Muscle of leg (tissue), 11 donors: ENCODE measurements around the gene RHOA. TPM values are rescaled to one million over a fixed set of nuclear protein-coding genes. Genes with fewer than 3 reads are reported as not detected.
A peak's percentile ranks its signal among the peaks of the same experiment; 100 is the strongest.
"Not testable (repeated sequence)": the region's sequence is repeated elsewhere in the genome, so short reads cannot be mapped to it uniquely, and the experiment has no call there.

Experiments
- DNase-seq: peaks from one replicate; pipeline ENCODE4 v3.0.0; 2013
- H3K27ac ChIP-seq: one replicate; pipeline ENCODE4 v1.5.1; 2013; ENCODE audit warnings: mild to moderate bottlenecking, low read length, control low read depth
- H3K27me3 ChIP-seq: one replicate; pipeline ENCODE4 v1.6.1; 2013; ENCODE audit warnings: low read length; ENCODE audit not compliant: control insufficient read depth, insufficient read depth
- H3K36me3 ChIP-seq: one replicate; pipeline ENCODE4 v1.6.1; 2013; ENCODE audit warnings: low read length; ENCODE audit not compliant: control insufficient read depth, insufficient read depth
- H3K4me1 ChIP-seq: one replicate; pipeline ENCODE4 v1.6.1; 2013; ENCODE audit warnings: low read length; ENCODE audit not compliant: control insufficient read depth, insufficient read depth
- H3K4me3 ChIP-seq: one replicate; pipeline ENCODE4 v1.5.1; 2013; ENCODE audit warnings: low read length, control low read depth
- H3K9me3 ChIP-seq: replicated peaks from 2 replicates; pipeline ENCODE4 v1.6.1; 2013; ENCODE audit warnings: low read depth, low read length; ENCODE audit not compliant: control insufficient read depth
- WGBS: methylation state at CpG from one replicate; pipeline ENCODE4 v1.1.5; 2013; ENCODE audit warnings: missing lambda C conversion rate; ENCODE audit not compliant: insufficient coverage; 5-methylcytosine and 5-hydroxymethylcytosine counted together
- polyA plus RNA-seq, 8 donors: library from polyadenylated mRNA; unstranded; fragments of 120-200 nt; gene quantifications; one replicate each; pipeline versions ENCODE4 v1.2.1 to v1.2.3, GENCODE V29; 2013; ENCODE audit warnings: inconsistent platforms in 1 of 8, low replicate concordance in 1 of 8; ENCODE audit not compliant: insufficient read length in 8 of 8, insufficient read depth in 1 of 8
- total RNA-seq: library from RNA; stranded (reverse); fragments of 120-200 nt; gene quantifications from one replicate; pipeline ENCODE4 v1.2.4, GENCODE V29; 2013

Gene RHOA
- total and polyA plus RNA-seq, 9 donors = 217 to 558 (median 456) TPM

DNA sequence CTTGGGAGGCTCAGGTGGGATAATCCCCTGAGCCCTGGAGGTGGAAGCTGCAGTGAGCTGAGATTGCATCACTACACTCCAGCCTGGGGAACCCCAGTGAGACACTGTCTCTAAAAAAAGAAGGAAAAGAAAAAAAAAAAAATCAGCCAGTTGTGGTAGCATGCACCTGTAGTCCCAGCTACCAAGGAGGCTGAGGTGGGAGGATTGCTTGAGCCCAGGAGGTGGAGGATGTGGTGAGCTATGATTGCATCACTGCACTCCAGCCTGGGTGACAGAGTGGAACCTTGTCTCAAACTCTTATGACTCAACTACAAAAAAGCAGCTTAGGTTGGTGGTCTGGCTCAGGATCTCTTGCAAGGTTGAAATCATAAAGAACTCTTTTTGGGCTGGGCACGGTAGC is 34.3 kb downstream of the RHOA start:
- Histone ChIP-seq H3K27me3 (no peaks in the 10 kb centered on the region), H3K36me3 (peaks cover 26% of the 10 kb centered on the region), H3K4me1 (peaks cover 7% of the 10 kb centered on the region), H3K27ac (no peak overlapping the region), H3K9me3 (no peaks in the 10 kb centered on the region), H3K4me3 (no peak overlapping the region)
- no peak for DNase-seq
- 100% methylated on average over 1 of the region's 1 CpG for WGBS

DNA sequence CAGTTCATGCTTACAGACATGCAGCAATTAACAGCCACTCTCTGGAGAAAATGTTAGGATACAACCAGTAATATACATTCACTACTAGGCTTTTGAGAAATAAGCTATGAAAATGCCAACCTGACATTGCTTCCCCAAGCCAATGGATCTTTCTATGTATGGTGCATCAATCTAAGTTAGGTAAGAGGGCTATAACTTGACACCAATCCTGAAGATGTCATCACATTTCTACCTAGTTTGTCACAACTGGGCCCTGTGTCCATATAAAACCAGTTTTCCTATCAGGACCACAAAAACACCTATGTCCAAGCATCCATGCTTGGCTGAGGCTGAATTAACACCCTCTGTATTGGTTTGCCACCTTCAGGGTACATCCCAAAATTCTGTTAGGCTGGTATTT is 39.8 kb downstream of the RHOA start:
- H3K27me3 ChIP-seq = no peaks in the 10 kb centered on the region
- no peak overlapping the region for H3K4me3 ChIP-seq
- H3K27ac ChIP-seq = no peak overlapping the region
- H3K9me3 ChIP-seq = no peaks in the 10 kb centered on the region
- no peak for DNase-seq
- H3K36me3 ChIP-seq = peaks cover 70% of the 10 kb centered on the region
- no peaks in the 10 kb centered on the region for H3K4me1 ChIP-seq

- 89% methylated on average over 3 of the region's 6 CpGs for WGBS
- H3K36me3 ChIP-seq = peaks cover 82% of the 10 kb centered on the region
- DNase-seq = no peak
- no peak overlapping the region for H3K27ac ChIP-seq
- no peaks in the 10 kb centered on the region for H3K27me3 ChIP-seq
- H3K4me3 ChIP-seq = no peak overlapping the region
- no peaks in the 10 kb centered on the region for H3K4me1 ChIP-seq
- H3K9me3 ChIP-seq = no peaks in the 10 kb centered on the region
Measured at GRCh38 chr3:49370585-49371290, 41.0 kb downstream of the RHOA start.

DNA sequence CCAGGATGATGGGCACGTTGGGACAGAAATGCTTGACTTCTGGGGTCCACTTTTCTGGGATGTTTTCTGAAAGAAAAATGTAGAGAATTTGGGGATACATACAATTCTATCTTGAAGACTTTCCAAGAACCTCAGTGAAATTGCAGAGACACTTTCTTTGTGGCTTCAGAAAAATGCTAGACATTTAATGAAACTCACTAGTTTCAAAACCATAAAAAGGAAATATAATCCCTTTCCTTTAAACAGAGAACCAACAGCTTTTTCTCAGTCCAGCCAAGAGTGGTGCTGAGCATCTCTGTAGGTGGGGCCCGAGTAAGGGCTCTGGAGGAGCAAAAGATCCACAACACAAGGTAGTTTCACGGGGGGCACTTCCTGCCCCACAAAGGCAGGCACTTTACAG is 49.2 kb downstream of the RHOA start:
- H3K36me3 ChIP-seq = peaks cover 71% of the 10 kb centered on the region
- no peak overlapping the region for H3K27ac ChIP-seq
- no peaks in the 10 kb centered on the region for H3K27me3 ChIP-seq
- H3K4me3 ChIP-seq = no peak overlapping the region
- no peaks in the 10 kb centered on the region for H3K9me3 ChIP-seq
- no peak for DNase-seq
- 100% methylated on average over 1 of the region's 3 CpGs for WGBS
- peaks cover 11% of the 10 kb centered on the region for H3K4me1 ChIP-seq

- peaks cover 26% of the 10 kb centered on the region for H3K4me1 ChIP-seq
- no peak overlapping the region for H3K27ac ChIP-seq
- no peaks in the 10 kb centered on the region for H3K27me3 ChIP-seq
- no peak for DNase-seq
- no peak overlapping the region for H3K4me3 ChIP-seq
- no peaks in the 10 kb centered on the region for H3K9me3 ChIP-seq
- 100% methylated on average over 1 of the region's 2 CpGs for WGBS
- peaks cover 63% of the 10 kb centered on the region for H3K36me3 ChIP-seq
Measured at GRCh38 chr3:49359623-49360022, 52.2 kb downstream of the RHOA start.

DNA sequence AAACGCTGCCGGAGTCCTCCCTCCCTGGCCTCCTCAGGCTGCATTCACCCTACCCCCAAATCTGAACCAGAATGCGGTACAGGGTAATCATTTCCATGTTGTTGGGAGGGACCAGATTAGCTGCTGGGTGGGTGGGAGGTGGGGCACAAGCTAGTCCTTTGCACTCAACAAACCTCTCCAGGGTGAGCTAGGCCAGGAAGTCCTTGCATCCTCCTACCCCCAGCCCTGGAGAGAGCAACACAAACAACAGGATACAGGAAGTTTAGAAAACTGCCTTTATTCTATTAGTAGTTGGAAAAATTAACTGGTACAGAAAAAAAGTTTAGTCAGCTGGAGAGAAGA is 52.9 kb downstream of the RHOA start:
- DNase-seq = no peak
- peaks cover 26% of the 10 kb centered on the region for H3K4me1 ChIP-seq
- no CpG with 5 or more reads among the region's 3 CpGs for WGBS
- H3K27me3 ChIP-seq = no peaks in the 10 kb centered on the region
- H3K36me3 ChIP-seq = peaks cover 62% of the 10 kb centered on the region
- H3K27ac ChIP-seq = peak overlapping the region; percentile 89
- peak overlapping the region; percentile 73 for H3K4me3 ChIP-seq
- H3K9me3 ChIP-seq = no peaks in the 10 kb centered on the region

- Histone ChIP-seq H3K9me3 (no peaks in the 10 kb centered on the region), H3K4me3 (peak within 1 kb of the TSS; percentile 73), H3K27ac (peak within 1 kb of the TSS; percentile 89), H3K27me3 (no peaks in the 10 kb centered on the region), H3K4me1 (peaks cover 26% of the 10 kb centered on the region), H3K36me3 (peaks cover 57% of the 10 kb centered on the region)
- WGBS = 1% methylated on average over 29 of the region's 46 CpGs
- peak; percentile 98 for DNase-seq
Measured at GRCh38 chr3:49358217-49358883, 53.4 kb downstream of the RHOA start, which contains the start of gene GPX1. Gene GPX1, minus strand, starts transcription at chr3:49358353. Its CDS starts 75 bp downstream, at chr3:49358278.

DNA sequence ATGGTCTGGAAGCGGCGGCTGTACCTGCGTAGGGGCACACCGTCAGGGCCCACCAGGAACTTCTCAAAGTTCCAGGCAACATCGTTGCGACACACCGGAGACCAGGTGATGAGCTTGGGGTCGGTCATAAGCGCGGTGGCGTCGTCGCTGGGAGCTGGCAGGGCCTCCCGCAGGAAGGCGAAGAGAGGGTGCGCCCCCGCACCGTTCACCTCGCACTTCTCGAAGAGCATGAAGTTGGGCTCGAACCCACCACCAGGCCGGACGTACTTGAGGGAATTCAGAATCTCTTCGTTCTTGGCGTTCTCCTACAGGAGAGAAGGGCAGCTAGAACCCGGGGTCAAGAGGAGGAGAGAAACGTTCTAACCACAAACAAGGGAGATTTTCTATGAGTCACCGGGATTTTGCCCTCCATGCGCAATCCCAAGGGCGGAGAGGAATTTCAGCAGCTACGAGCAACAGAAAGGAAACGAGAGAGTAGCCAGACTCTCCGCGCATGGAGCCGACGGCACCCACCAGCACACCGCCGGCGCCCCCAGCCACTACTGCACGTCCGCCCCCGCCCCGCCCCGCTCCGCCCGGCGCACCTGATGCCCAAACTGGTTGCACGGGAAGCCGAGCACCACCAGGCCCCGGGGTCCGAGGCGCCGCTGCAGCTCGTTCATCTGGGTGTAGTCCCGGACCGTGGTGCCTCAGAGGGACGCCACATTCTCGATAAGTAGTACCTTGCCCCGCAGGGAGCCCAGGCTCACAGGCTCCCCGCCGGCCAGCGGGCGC is 54.1 kb downstream of the RHOA start:
- Histone ChIP-seq H3K4me1 (peaks cover 26% of the 10 kb centered on the region), H3K27ac (peak overlapping the region; percentile 89), H3K36me3 (peaks cover 51% of the 10 kb centered on the region), H3K4me3 (peak overlapping the region; percentile 73)
- peak; percentile 55 for DNase-seq
- WGBS = 2% methylated on average over 59 of the region's 63 CpGs
- H3K9me3 ChIP-seq, H3K27me3 ChIP-seq: not testable (repeated sequence)

DNA sequence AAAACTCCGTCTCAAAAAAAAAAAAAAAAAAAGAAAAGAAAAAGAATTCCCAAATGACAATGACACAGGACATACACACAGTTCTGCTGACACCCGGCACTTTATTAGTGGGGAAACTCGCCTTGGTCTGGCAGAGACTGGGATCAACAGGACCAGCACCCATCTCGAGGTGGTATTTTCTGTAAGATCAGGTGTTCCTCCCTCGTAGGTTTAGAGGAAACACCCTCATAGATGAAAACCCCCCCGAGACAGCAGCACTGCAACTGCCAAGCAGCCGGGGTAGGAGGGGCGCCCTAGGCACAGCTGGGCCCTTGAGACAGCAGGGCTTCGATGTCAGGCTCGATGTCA is 54.7 kb downstream of the RHOA start:
- Histone ChIP-seq H3K4me3 (peak overlapping the region; percentile 73), H3K4me1 (peaks cover 26% of the 10 kb centered on the region), H3K36me3 (peaks cover 45% of the 10 kb centered on the region), H3K27ac (peak overlapping the region; percentile 89)
- not testable (repeated sequence) for H3K27me3 ChIP-seq, DNase-seq, H3K9me3 ChIP-seq
- WGBS = no CpG with 5 or more reads among the region's 10 CpGs

DNA sequence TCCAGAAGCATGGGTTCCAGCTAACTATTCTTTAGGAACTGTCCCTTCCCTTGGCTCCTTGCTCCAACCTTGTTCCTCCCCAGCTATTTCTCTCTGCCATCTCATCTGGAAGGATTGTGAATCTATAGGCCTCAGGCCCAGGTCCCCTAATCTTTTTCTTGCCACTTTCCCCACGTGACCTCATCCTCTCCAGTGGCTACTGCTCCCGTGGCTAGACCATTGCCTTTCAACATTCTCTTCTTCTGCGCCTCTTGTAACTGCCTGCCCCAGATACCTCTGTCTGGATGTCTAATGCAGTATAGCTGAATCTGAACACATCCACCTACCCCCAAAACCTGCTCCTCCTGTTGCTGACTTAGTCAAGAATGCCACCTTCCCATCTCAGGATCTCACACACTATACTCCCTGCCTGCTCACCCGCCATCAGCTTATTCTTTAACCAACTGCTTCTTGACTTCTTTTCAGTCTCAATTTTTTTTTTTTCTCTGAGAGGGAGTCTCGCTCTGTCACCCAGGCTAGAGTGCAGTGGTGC is 58.8 kb downstream of the RHOA start:
- Histone ChIP-seq H3K27me3 (no peaks in the 10 kb centered on the region), H3K36me3 (peaks cover 19% of the 10 kb centered on the region), H3K4me3 (no peak overlapping the region), H3K9me3 (no peaks in the 10 kb centered on the region), H3K27ac (no peak overlapping the region), H3K4me1 (peaks cover 17% of the 10 kb centered on the region)
- no peak for DNase-seq
- WGBS = 81% methylated on average over 4 of the region's 5 CpGs
